Hepatocyte (in vitro differentiated cells): ENCODE results near the gene ARHGAP31. TPM values are rescaled to one million over a fixed set of nuclear protein-coding genes. Genes with fewer than 3 reads are reported as not detected.

Experiments
- DNase-seq: peaks from one replicate; pipeline ENCODE4 v3.0.0-alpha.2; 2016; ENCODE audit warnings: low spot score
- H2AFZ ChIP-seq: fragments of 200-600 bp; sonication (generic); 2 replicates; pipeline ENCODE4 v1.6.0; 2016; ENCODE audit warnings: antibody characterized with exemption, mild to moderate bottlenecking
- H3K27ac ChIP-seq: fragments of 200-600 bp; sonication (generic); 2 replicates; pipeline ENCODE4 v1.5.1; 2016; ENCODE audit warnings: mild to moderate bottlenecking
- H3K27me3 ChIP-seq: fragments of 200-600 bp; sonication (generic); 2 replicates; pipeline ENCODE4 v1.6.1; 2016
- H3K36me3 ChIP-seq: fragments of 200-600 bp; sonication (generic); replicated peaks from 2 replicates; pipeline ENCODE4 v1.5.1; 2016; ENCODE audit warnings: low read depth; ENCODE audit not compliant: insufficient read depth
- H3K4me1 ChIP-seq: fragments of 200-600 bp; sonication (generic); 2 replicates; pipeline ENCODE4 v1.5.1; 2016; ENCODE audit warnings: mild to moderate bottlenecking, moderate library complexity; ENCODE audit not compliant: insufficient read depth
- H3K4me2 ChIP-seq: fragments of 200-600 bp; sonication (generic); 2 replicates; pipeline ENCODE4 v1.6.0; 2016
- H3K4me3 ChIP-seq: fragments of 200-600 bp; sonication (generic); 2 replicates; pipeline ENCODE4 v1.5.1; 2016; ENCODE audit warnings: mild to moderate bottlenecking
- H3K79me2 ChIP-seq: fragments of 200-600 bp; sonication (generic); 2 replicates; pipeline ENCODE4 v1.6.0; 2017; ENCODE audit warnings: mild to moderate bottlenecking
- H3K9me2 ChIP-seq: fragments of 200-600 bp; sonication (generic); replicated peaks from 2 replicates; pipeline ENCODE4 v1.6.0; 2017; ENCODE audit warnings: mild to moderate bottlenecking; ENCODE audit not compliant: insufficient read depth
- H3K9me3 ChIP-seq: fragments of 200-600 bp; sonication (generic); 2 replicates; pipeline ENCODE4 v1.5.1; 2016; ENCODE audit warnings: low read depth, mild to moderate bottlenecking
- H4K20me1 ChIP-seq: fragments of 200-600 bp; sonication (generic); 2 replicates; pipeline ENCODE4 v1.6.0; 2016; ENCODE audit warnings: mild to moderate bottlenecking; ENCODE audit not compliant: insufficient read depth, poor library complexity, severe bottlenecking
- CTCF ChIP-seq: fragments of 200-600 bp; sonication (generic); IDR thresholded peaks from 2 replicates; pipeline ENCODE4 v1.5.1; 2016; ENCODE audit warnings: antibody characterized with exemption, mild to moderate bottlenecking; ENCODE audit not compliant: poor library complexity
- EZH2 ChIP-seq: fragments of 200-600 bp; sonication (generic); IDR thresholded peaks from 2 replicates; pipeline ENCODE4 v1.6.1; 2016; ENCODE audit warnings: antibody characterized with exemption, mild to moderate bottlenecking, borderline replicate concordance
- EZH2phosphoT487 ChIP-seq: fragments of 200-600 bp; sonication (generic); IDR thresholded peaks from one replicate; pipeline ENCODE4 v1.6.1; 2018; ENCODE audit warnings: antibody characterized with exemption, mild to moderate bottlenecking, low read depth, moderate library complexity; ENCODE audit not compliant: unreplicated experiment, severe bottlenecking
- WGBS: methylation state at CpG from one replicate; pipeline ENCODE4 v1.1.6; 2016; ENCODE audit warnings: low lambda C conversion rate; ENCODE audit errors: missing lambda C conversion rate; 5-methylcytosine and 5-hydroxymethylcytosine counted together
- polyA plus RNA-seq: library from polyadenylated mRNA; unstranded; fragments of >200 nt; fragmentation: Nextera tagmentation; extraction: Ambion mirVana; gene quantifications from 2 replicates; pipeline ENCODE4 v1.2.1, GENCODE V29; 2016
- total RNA-seq: library from RNA; depleted of rRNA; stranded (reverse); fragments of >200 nt; gene quantifications from 2 replicates; pipeline ENCODE4 v1.2.3, GENCODE V29; 2014

Gene ARHGAP31
- total and polyA plus RNA-seq, 2 experiments from 2014 or later: 2.9 to 7.3 TPM

- no peaks in the 10 kb centered on the region for H4K20me1 ChIP-seq
- H3K27ac ChIP-seq: no peak overlapping the region
- WGBS: 79% methylated on average over 8 of the region's 8 CpGs
- no peak overlapping the region for H2AFZ ChIP-seq
- no peaks in the 10 kb centered on the region for H3K9me3 ChIP-seq
- H3K36me3 ChIP-seq: no peaks in the 10 kb centered on the region
- no peaks in the 10 kb centered on the region for H3K9me2 ChIP-seq
- H3K4me1 ChIP-seq: no peaks in the 10 kb centered on the region
- no peak overlapping the region for H3K4me3 ChIP-seq
- H3K27me3 ChIP-seq: no peaks in the 10 kb centered on the region
- DNase-seq: no peak
- TF ChIP-seq CTCF (peak; percentile 27), EZH2phosphoT487 (no peak)
- H3K79me2 ChIP-seq: no peaks in the 10 kb centered on the region
- no peak overlapping the region for H3K4me2 ChIP-seq
These were observed 94.4 kb downstream of the ARHGAP31 start for GRCh38 chr3:119388577-119388976.

- 98% methylated on average over 2 of the region's 2 CpGs for WGBS
These were observed 101.8 kb downstream of the ARHGAP31 start for GRCh38 chr3:119395923-119396358.

DNA sequence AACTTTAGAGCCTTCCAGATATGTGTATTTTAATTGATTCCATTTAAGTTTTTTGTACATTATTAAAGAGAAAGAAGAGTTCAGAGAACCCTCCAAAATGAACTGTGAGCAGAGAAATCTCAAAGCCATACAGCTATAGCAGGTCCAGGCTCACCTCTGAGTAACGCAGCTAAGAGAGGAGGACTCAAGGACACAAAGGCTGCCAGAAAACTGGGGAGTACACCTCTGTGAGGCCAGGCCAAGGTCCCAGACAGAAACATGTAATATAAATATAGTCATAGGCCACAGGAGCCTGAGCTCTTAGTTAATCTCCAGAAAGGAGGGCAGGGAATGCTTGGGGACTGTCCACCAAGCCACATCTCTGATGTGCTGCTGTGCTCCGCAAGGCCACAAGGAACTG, 102.7 kb downstream of the ARHGAP31 start:
- no peak overlapping the region for H2AFZ ChIP-seq
- H3K9me2 ChIP-seq: no peaks in the 10 kb centered on the region
- H3K4me3 ChIP-seq: no peak overlapping the region
- H4K20me1 ChIP-seq: no peaks in the 10 kb centered on the region
- H3K27me3 ChIP-seq: no peaks in the 10 kb centered on the region
- no peak overlapping the region for H3K4me2 ChIP-seq
- no peaks in the 10 kb centered on the region for H3K36me3 ChIP-seq
- no peaks in the 10 kb centered on the region for H3K79me2 ChIP-seq
- no peaks in the 10 kb centered on the region for H3K9me3 ChIP-seq
- no peaks in the 10 kb centered on the region for H3K4me1 ChIP-seq
- no peak for DNase-seq
- no peak overlapping the region for H3K27ac ChIP-seq
- WGBS: 91% methylated on average over 2 of the region's 2 CpGs
- TF ChIP-seq EZH2phosphoT487 (no peak), CTCF (no peak), EZH2 (no peak)

More at GRCh38 chr3:119395923-119396358, 101.8 kb downstream of the ARHGAP31 start:
- TF ChIP-seq EZH2phosphoT487: no peak
- TF ChIP-seq EZH2: no peak
- TF ChIP-seq CTCF: no peak
- no peaks in the 10 kb centered on the region for H4K20me1 ChIP-seq
- H3K9me3 ChIP-seq: no peaks in the 10 kb centered on the region
- no peaks in the 10 kb centered on the region for H3K36me3 ChIP-seq
- H3K27ac ChIP-seq: no peak overlapping the region
- no peaks in the 10 kb centered on the region for H3K79me2 ChIP-seq
- H3K4me3 ChIP-seq: no peak overlapping the region
- H3K27me3 ChIP-seq: no peaks in the 10 kb centered on the region
- H3K4me2 ChIP-seq: no peak overlapping the region
- no peaks in the 10 kb centered on the region for H3K9me2 ChIP-seq
- no peaks in the 10 kb centered on the region for H3K4me1 ChIP-seq
- no peak for DNase-seq
- no peak overlapping the region for H2AFZ ChIP-seq

DNA sequence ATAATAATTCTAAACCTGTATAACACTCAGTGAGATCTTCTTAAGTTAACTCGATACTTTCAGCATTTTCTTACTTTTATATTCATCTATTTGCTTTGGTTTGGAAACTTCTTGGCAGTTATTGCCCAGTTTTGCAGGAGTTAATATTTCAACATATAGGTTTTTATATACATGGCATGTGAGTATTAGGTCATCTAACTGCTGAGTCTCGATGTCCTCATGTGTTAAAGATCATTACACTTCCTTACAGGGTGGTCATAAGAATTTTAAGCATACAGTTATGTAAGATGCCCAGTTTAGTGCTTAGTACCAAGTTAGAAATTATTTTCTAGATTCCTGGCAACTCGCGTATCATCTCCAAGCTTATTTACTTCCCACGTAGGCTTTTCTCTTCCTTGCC, 106.3 kb downstream of the ARHGAP31 start:
- no peaks in the 10 kb centered on the region for H3K36me3 ChIP-seq

More for the DNA sequence above, 106.3 kb downstream of the ARHGAP31 start:
- H3K4me3 ChIP-seq: no peak overlapping the region
- H3K27ac ChIP-seq: no peak overlapping the region
- no peaks in the 10 kb centered on the region for H3K4me1 ChIP-seq
- no peaks in the 10 kb centered on the region for H4K20me1 ChIP-seq
- TF ChIP-seq EZH2 (no peak), EZH2phosphoT487 (no peak), CTCF (no peak)
- H3K4me2 ChIP-seq: no peak overlapping the region
- H3K79me2 ChIP-seq: no peaks in the 10 kb centered on the region
- no peaks in the 10 kb centered on the region for H3K9me3 ChIP-seq
- 94% methylated on average over 5 of the region's 5 CpGs for WGBS
- no peaks in the 10 kb centered on the region for H3K9me2 ChIP-seq
- no peak overlapping the region for H2AFZ ChIP-seq
- no peaks in the 10 kb centered on the region for H3K27me3 ChIP-seq
- DNase-seq: no peak
